ENCODE data around the gene PLEKHA6. TPM values are rescaled to one million over a fixed set of nuclear protein-coding genes. Genes with fewer than 3 reads are reported as not detected.

The PLEKHA6 gene
- total and polyA plus RNA-seq, 2 experiments from 2014 or later = 2.8 to 6.2 TPM

DNA sequence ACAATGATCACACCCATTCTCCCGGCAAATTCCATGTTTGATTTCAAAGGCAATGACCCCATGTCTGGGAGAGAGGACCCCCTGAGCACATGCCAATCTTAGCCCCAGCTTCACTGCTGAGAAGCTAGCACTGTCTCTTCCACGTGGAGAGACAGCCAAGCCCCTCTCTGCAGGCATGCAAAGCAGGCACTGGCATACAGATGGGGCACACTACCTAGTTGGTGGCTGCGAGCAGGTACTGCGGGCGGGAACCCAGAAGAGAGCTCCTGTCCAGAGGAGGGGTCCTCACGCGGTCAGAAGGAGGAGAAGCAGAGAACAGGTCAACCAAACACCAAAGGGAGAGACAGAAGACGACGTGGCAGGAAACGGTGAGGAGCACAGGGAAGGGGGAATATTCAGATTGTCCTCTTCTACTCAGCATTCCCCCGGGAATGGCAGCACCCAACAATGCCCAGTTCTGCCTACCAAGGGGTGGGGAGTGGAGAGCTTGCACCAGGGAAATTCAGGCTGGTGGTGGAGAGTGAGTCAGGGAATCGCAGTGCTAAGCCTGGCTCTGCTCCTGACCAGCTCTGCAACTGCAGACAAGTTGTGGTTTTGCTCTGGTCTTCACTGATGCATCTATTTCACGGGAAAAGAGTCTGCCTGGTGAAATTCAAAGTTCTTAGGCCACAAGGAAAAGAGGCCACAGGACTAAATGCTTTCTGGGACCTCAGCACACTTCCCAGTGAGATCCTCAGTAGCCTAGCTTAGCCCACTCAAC, 97.8 kb downstream of the PLEKHA6 start:
- no peaks in the 10 kb centered on the region for H3F3A ChIP-seq (replicated peaks; ENCODE audit: low read depth)
- peaks cover 10% of the 10 kb centered on the region for H3K4me1 Mint-ChIP-seq
- no peak overlapping the region for H3K4me2 ChIP-seq
- H3K36me3 Mint-ChIP-seq (ENCODE audit: low read depth) = peaks cover 17% of the 10 kb centered on the region
- no peaks in the 10 kb centered on the region for H3K27me3 ChIP-seq (ENCODE audit: insufficient read depth)
- DNase-seq (ENCODE audit: low spot score) (no peak), ATAC-seq (peak; percentile 22; the same call in 2 of the 3 replicates)
- no peaks in the 10 kb centered on the region for H4K20me1 ChIP-seq (replicated peaks; ENCODE audit: insufficient read depth)
- H3K27ac ChIP-seq (ENCODE audit: low read depth) = no peak overlapping the region
- peaks cover 10% of the 10 kb centered on the region for H3K27me3 Mint-ChIP-seq (ENCODE audit: insufficient read depth, low read depth, poor library complexity)
- no peaks in the 10 kb centered on the region for H3K79me2 ChIP-seq (replicated peaks; ENCODE audit: insufficient read depth)
- TF ChIP-seq REST (IDR thresholded peaks at IDR 0.05; ENCODE audit: unreplicated experiment) (no peak), STAT1 (IDR thresholded peaks at IDR 0.05; ENCODE audit: unreplicated experiment) (no peak)
- no peaks in the 10 kb centered on the region for H3K9me3 Mint-ChIP-seq
- H3K27ac Mint-ChIP-seq = no peak overlapping the region; the same call in 1 of the 2 replicates
- H3K36me3 ChIP-seq (ENCODE audit: insufficient read depth) = no peaks in the 10 kb centered on the region
- no peak overlapping the region for H3K4me3 Mint-ChIP-seq
- no peak overlapping the region for H2AFZ ChIP-seq
- H3K9me2 ChIP-seq (ENCODE audit: insufficient read depth) = no peaks in the 10 kb centered on the region
- H3K4me3 ChIP-seq = no peak overlapping the region
- no peaks in the 10 kb centered on the region for H3K4me1 ChIP-seq (ENCODE audit: insufficient read depth)

DNA sequence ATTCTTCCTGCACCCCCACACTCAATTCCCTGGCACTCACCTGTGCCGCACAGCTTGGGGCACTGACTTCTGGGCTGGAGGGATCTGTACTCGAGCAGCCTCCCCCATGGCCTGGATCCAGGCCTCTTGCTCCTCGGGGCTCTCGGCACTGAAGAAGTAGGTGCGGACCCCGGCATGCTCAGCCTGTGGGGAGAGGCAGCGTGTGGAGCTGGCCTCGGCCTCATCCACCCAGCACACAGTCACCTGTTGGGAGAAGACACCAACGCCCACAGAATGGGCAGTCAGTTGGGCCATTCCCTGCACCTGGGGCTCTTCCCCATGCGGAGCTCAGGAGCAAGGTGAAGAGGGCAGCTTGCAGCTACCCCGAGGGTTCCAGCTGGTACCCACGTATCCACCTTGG, 98.5 kb downstream of the PLEKHA6 start:
- H3K36me3 Mint-ChIP-seq (ENCODE audit: low read depth) = peaks cover 22% of the 10 kb centered on the region
- Histone ChIP-seq H2AFZ (no peak overlapping the region), H3K36me3 (ENCODE audit: insufficient read depth) (no peaks in the 10 kb centered on the region)

DNA sequence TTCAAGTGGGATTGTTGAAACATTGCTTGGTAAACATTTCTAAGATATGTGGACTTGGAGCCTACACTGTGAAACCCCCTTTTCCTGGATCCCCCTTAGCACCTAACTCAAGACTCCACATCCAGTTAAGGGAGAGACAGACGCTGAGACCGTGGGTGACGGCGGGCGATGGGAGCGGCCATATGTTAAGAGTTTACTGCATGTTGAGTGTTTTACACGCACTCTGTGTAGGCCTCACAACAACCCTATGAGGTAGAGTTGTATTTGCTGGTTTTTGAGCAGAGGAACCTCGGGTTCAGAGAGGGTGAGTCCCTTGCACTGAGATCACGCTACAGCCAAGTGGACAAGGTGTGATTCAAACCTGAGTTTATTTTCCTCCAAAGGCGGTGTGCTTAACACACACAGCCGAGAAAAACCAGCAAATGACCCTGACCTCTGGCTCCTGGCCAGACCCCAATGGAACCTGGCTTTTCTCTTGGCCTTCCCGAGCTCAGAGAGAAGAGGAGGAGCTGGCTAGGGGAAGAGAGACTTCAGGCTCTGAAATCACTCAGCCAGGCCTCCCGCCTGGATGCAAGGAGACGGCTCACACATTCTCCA, 99.0 kb downstream of the PLEKHA6 start:
- DNase-seq (ENCODE audit: low spot score) = no peak
- Mint-ChIP-seq H3K36me3 (ENCODE audit: low read depth) (peaks cover 22% of the 10 kb centered on the region), H3K4me3 (no peak overlapping the region), H3K9me3 (no peaks in the 10 kb centered on the region), H3K27ac (no peak overlapping the region), H3K27me3 (ENCODE audit: insufficient read depth, low read depth, poor library complexity) (peaks cover 7% of the 10 kb centered on the region), H3K4me1 (peaks cover 22% of the 10 kb centered on the region)
- Histone ChIP-seq H3F3A (replicated peaks; ENCODE audit: low read depth) (no peaks in the 10 kb centered on the region; the same call in 1 of the 2 replicates), H3K27ac (ENCODE audit: low read depth) (no peak overlapping the region), H3K4me3 (no peak overlapping the region), H3K4me1 (ENCODE audit: insufficient read depth) (peaks cover 11% of the 10 kb centered on the region), H4K20me1 (replicated peaks; ENCODE audit: insufficient read depth) (no peaks in the 10 kb centered on the region), H2AFZ (no peak overlapping the region), H3K9me2 (ENCODE audit: insufficient read depth) (no peaks in the 10 kb centered on the region), H3K36me3 (ENCODE audit: insufficient read depth) (no peaks in the 10 kb centered on the region), H3K4me2 (no peak overlapping the region), H3K27me3 (ENCODE audit: insufficient read depth) (no peaks in the 10 kb centered on the region), H3K79me2 (replicated peaks; ENCODE audit: insufficient read depth) (no peaks in the 10 kb centered on the region)
- ATAC-seq = no peak
- TF ChIP-seq ETS1 (IDR thresholded peaks at IDR 0.05) (no peak), NANOG (IDR thresholded peaks at IDR 0.05; ENCODE audit: borderline replicate concordance) (no peak)

More for the DNA sequence above, 98.5 kb downstream of the PLEKHA6 start:
- no peaks in the 10 kb centered on the region for H3K79me2 ChIP-seq (replicated peaks; ENCODE audit: insufficient read depth)
- H3F3A ChIP-seq (replicated peaks; ENCODE audit: low read depth) = no peaks in the 10 kb centered on the region; the same call in 1 of the 2 replicates
- H3K4me1 ChIP-seq (ENCODE audit: insufficient read depth) = peaks cover 5% of the 10 kb centered on the region
- no peaks in the 10 kb centered on the region for H3K9me2 ChIP-seq (ENCODE audit: insufficient read depth)
- no peak overlapping the region for H3K4me3 ChIP-seq
- DNase-seq (ENCODE audit: low spot score) = no peak
- no peaks in the 10 kb centered on the region for H4K20me1 ChIP-seq (replicated peaks; ENCODE audit: insufficient read depth)
- no peak for TF ChIP-seq ZNF114 (CRISPR knock-in tag; IDR thresholded peaks at IDR 0.05)
- no peak overlapping the region for H3K27ac ChIP-seq (ENCODE audit: low read depth)
- no peak overlapping the region for H3K4me2 ChIP-seq
- Mint-ChIP-seq H3K27ac (no peak overlapping the region), H3K9me3 (no peaks in the 10 kb centered on the region), H3K4me3 (no peak overlapping the region), H3K4me1 (peaks cover 16% of the 10 kb centered on the region), H3K27me3 (ENCODE audit: insufficient read depth, low read depth, poor library complexity) (peaks cover 7% of the 10 kb centered on the region)
- no peak for ATAC-seq
- no peaks in the 10 kb centered on the region for H3K27me3 ChIP-seq (ENCODE audit: insufficient read depth)

Data from GM23338 (cell line).